ENCODE measurements around the gene NRN1L.

Gene NRN1L

DNA sequence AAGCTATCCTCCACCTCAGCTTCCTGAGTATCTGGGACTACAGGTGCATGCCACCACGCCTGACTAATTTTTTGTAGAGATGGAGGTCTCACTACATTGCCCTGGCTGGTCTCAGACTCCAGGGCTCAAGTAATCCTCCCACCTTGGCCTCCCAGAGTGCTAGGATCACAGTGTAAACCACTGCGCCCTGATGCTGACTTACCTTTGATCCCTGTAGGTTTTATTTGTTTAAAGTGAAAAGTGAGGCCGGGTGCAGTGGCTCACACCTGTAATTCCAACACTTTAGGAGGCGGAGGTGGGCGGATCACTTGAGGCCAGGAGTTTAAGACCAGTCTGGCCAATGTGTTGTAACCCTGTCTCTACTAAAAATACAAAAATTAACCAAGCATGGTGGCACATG lies 17.0 kb downstream of the NRN1L start:
- TF ChIP-seq EZH2 (IDR thresholded peaks at IDR 0.05; ENCODE audit: borderline replicate concordance, low read length): no peak
- TF ChIP-seq, protein P1, sequence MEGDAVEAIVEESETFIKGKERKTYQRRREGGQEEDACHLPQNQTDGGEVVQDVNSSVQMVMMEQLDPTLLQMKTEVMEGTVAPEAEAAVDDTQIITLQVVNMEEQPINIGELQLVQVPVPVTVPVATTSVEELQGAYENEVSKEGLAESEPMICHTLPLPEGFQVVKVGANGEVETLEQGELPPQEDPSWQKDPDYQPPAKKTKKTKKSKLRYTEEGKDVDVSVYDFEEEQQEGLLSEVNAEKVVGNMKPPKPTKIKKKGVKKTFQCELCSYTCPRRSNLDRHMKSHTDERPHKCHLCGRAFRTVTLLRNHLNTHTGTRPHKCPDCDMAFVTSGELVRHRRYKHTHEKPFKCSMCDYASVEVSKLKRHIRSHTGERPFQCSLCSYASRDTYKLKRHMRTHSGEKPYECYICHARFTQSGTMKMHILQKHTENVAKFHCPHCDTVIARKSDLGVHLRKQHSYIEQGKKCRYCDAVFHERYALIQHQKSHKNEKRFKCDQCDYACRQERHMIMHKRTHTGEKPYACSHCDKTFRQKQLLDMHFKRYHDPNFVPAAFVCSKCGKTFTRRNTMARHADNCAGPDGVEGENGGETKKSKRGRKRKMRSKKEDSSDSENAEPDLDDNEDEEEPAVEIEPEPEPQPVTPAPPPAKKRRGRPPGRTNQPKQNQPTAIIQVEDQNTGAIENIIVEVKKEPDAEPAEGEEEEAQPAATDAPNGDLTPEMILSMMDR (IDR thresholded peaks at IDR 0.05; ENCODE audit: low read length): no peak
- Histone ChIP-seq H3K4me1 (ENCODE audit: insufficient read depth, low read length, severe bottlenecking) (no peaks in the 10 kb centered on the region), H3F3A (ENCODE audit: insufficient read depth, low read length) (no peaks in the 10 kb centered on the region), H3K36me3 (ENCODE audit: insufficient read depth, low read length) (peaks cover 6% of the 10 kb centered on the region; the same call in 1 of the 2 replicates), H2AFZ (ENCODE audit: low read length) (no peak overlapping the region), H3K27me3 (ENCODE audit: insufficient read depth, low read length) (no peaks in the 10 kb centered on the region), H3K9me3 (ENCODE audit: low read length) (no peaks in the 10 kb centered on the region), H3K9ac (ENCODE audit: low read length) (no peak overlapping the region), H3K79me2 (ENCODE audit: insufficient read depth, low read length) (peaks cover 7% of the 10 kb centered on the region; the same call in 1 of the 2 replicates), H3K4me3 (ENCODE audit: low read depth, low read length, poor library complexity, severe bottlenecking) (no peak overlapping the region), H3K9me2 (ENCODE audit: low read depth, low read length) (no peaks in the 10 kb centered on the region), H3K4me2 (ENCODE audit: low read length) (no peak overlapping the region), H3K27ac (ENCODE audit: low read depth, low read length, poor library complexity, severe bottlenecking) (no peak overlapping the region), H4K20me1 (ENCODE audit: insufficient read depth, low read length) (no peaks in the 10 kb centered on the region)

DNA sequence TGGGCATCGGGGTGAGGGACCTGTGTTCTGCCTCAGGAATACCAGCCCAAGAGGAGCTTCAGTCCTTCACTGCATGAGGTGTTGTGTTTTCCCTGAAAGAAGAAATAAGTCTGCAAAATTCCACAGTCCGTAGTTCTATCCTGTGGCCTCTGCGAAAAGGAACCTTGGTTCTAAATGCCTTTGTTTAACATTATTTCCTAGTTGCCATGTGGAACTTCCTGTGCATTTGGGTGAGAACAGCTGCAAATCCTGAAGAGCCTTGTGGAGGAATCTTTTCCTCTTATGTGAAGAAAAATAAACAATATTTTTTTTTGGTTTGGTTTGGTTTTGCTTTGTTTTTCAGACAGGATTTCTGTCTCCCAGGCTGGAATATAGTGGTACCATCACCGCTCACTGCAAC lies 18.1 kb downstream of the NRN1L start:
- H3K4me2 ChIP-seq (ENCODE audit: low read length): no peak overlapping the region
- no peaks in the 10 kb centered on the region for H3K4me1 ChIP-seq (ENCODE audit: insufficient read depth, low read length, severe bottlenecking)
- no peak overlapping the region for H2AFZ ChIP-seq (ENCODE audit: low read length)
- no peak overlapping the region for H3K4me3 ChIP-seq (ENCODE audit: low read depth, low read length, poor library complexity, severe bottlenecking)
- TF ChIP-seq, protein P1 (IDR thresholded peaks at IDR 0.05; ENCODE audit: low read length): no peak
- no peak for TF ChIP-seq EZH2 (IDR thresholded peaks at IDR 0.05; ENCODE audit: borderline replicate concordance, low read length)
- no peaks in the 10 kb centered on the region for H3K79me2 ChIP-seq (ENCODE audit: insufficient read depth, low read length)
- no peaks in the 10 kb centered on the region for H3F3A ChIP-seq (ENCODE audit: insufficient read depth, low read length)
- no peaks in the 10 kb centered on the region for H3K9me3 ChIP-seq (ENCODE audit: low read length)
- H3K36me3 ChIP-seq (ENCODE audit: insufficient read depth, low read length): peaks cover 6% of the 10 kb centered on the region; the same call in 1 of the 2 replicates
- no peak overlapping the region for H3K27ac ChIP-seq (ENCODE audit: low read depth, low read length, poor library complexity, severe bottlenecking)
- H3K27me3 ChIP-seq (ENCODE audit: insufficient read depth, low read length): no peaks in the 10 kb centered on the region
- no peak overlapping the region for H3K9ac ChIP-seq (ENCODE audit: low read length)
- no peaks in the 10 kb centered on the region for H3K9me2 ChIP-seq (ENCODE audit: low read depth, low read length)
- no peaks in the 10 kb centered on the region for H4K20me1 ChIP-seq (ENCODE audit: insufficient read depth, low read length)

DNA sequence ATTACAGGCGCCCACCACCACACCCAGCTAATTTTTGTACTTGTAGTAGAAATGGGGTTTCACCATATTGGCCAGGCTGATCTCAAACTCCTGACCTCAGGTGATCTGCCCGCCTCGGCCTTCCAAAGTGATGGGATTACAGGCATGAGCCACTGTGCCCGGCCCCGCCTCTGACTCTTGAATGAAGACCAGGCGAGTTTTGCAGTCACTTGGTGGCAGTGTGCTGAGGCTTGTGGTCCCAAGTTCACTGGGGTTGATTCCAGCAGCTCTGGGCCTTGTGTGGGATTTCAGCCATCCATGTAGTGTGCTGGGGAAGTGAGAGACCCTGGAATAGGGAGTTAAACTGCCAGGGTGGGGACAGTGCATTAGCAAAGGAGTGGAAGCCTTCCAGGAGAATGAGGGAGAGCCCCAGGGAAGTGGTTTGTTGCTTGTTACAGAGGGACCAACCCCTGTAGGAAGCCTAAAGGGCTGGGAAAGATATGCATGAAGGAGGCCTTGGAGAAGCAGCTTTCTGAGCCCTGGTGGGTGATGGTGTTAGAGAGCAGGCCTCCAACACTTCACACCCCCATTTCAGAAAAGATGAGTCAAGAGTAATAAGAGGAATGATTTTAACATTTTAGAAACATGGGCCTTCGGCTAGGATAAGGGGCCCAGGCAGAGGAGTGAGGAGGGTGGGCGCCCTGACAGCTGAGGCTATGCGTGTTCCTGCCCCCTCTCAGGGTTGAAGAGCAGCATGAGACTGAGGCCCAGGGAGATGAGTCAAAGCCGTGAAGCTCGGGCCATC lies 22.9 kb downstream of the NRN1L start:
- no peak overlapping the region for H3K9ac ChIP-seq (ENCODE audit: low read length)
- no peaks in the 10 kb centered on the region for H3K27me3 ChIP-seq (ENCODE audit: insufficient read depth, low read length)
- no peak overlapping the region for H3K4me2 ChIP-seq (ENCODE audit: low read length)
- no peaks in the 10 kb centered on the region for H3K9me3 ChIP-seq (ENCODE audit: low read length)
- H3K36me3 ChIP-seq (ENCODE audit: insufficient read depth, low read length): peaks cover 24% of the 10 kb centered on the region
- TF ChIP-seq, protein P1 (IDR thresholded peaks at IDR 0.05; ENCODE audit: low read length): no peak
- TF ChIP-seq EZH2 (IDR thresholded peaks at IDR 0.05; ENCODE audit: borderline replicate concordance, low read length): no peak
- H3K4me3 ChIP-seq (ENCODE audit: low read depth, low read length, poor library complexity, severe bottlenecking): no peak overlapping the region
- H2AFZ ChIP-seq (ENCODE audit: low read length): no peak overlapping the region
- H3K4me1 ChIP-seq (ENCODE audit: insufficient read depth, low read length, severe bottlenecking): no peaks in the 10 kb centered on the region
- H3K79me2 ChIP-seq (ENCODE audit: insufficient read depth, low read length): no peaks in the 10 kb centered on the region
- no peaks in the 10 kb centered on the region for H4K20me1 ChIP-seq (ENCODE audit: insufficient read depth, low read length)
- no peaks in the 10 kb centered on the region for H3F3A ChIP-seq (ENCODE audit: insufficient read depth, low read length)
- H3K27ac ChIP-seq (ENCODE audit: low read depth, low read length, poor library complexity, severe bottlenecking): no peak overlapping the region
- H3K9me2 ChIP-seq (ENCODE audit: low read depth, low read length): no peaks in the 10 kb centered on the region

All from OCI-LY1 (cell line).